Measurements from ENCODE around the gene MACROD2.

Gene MACROD2

GRCh38 chr20:14609328-14610221 lies 614.3 kb downstream of the MACROD2 start:
- DNase-seq: no peak

- DNase-seq: no peak
Observed at GRCh38 chr20:14611479-14611878, 616.2 kb downstream of the MACROD2 start.

- no peak for DNase-seq
Observed at GRCh38 chr20:14612391-14612790, 617.1 kb downstream of the MACROD2 start.

GRCh38 chr20:14616003-14616402 lies 620.7 kb downstream of the MACROD2 start:
- DNase-seq: no peak

GRCh38 chr20:14617123-14617522 lies 621.8 kb downstream of the MACROD2 start:
- DNase-seq: no peak

- no peak for DNase-seq
Observed at GRCh38 chr20:14619411-14619810, 624.1 kb downstream of the MACROD2 start.

- no peak for DNase-seq
Observed at GRCh38 chr20:14622796-14623195, 627.5 kb downstream of the MACROD2 start.

GRCh38 chr20:14631011-14631410 lies 635.7 kb downstream of the MACROD2 start:
- DNase-seq: no peak

GRCh38 chr20:14632906-14633305 lies 637.6 kb downstream of the MACROD2 start:
- no peak for DNase-seq

- DNase-seq: no peak
Observed at GRCh38 chr20:14633507-14633906, 638.2 kb downstream of the MACROD2 start.

GRCh38 chr20:14634665-14635064 lies 639.3 kb downstream of the MACROD2 start:
- DNase-seq: no peak

- no peak for DNase-seq
Observed at GRCh38 chr20:14637441-14637840, 642.1 kb downstream of the MACROD2 start.

GRCh38 chr20:14643146-14643545 lies 647.8 kb downstream of the MACROD2 start:
- no peak for DNase-seq

GRCh38 chr20:14643556-14643955 lies 648.2 kb downstream of the MACROD2 start:
- no peak for DNase-seq

GRCh38 chr20:14644306-14645097 lies 649.2 kb downstream of the MACROD2 start:
- DNase-seq: no peak

GRCh38 chr20:14647016-14647415 lies 651.7 kb downstream of the MACROD2 start:
- DNase-seq: no peak

GRCh38 chr20:14649662-14650061 lies 654.3 kb downstream of the MACROD2 start:
- no peak for DNase-seq

GRCh38 chr20:14657266-14658005 lies 662.1 kb downstream of the MACROD2 start:
- DNase-seq: no peak

GRCh38 chr20:14664101-14664500 lies 668.8 kb downstream of the MACROD2 start:
- no peak for DNase-seq

- DNase-seq: no peak
Observed at GRCh38 chr20:14666696-14667095, 671.4 kb downstream of the MACROD2 start.

GRCh38 chr20:14667226-14667625 lies 671.9 kb downstream of the MACROD2 start:
- DNase-seq: no peak

- no peak for DNase-seq
Observed at GRCh38 chr20:14672066-14672465, 676.8 kb downstream of the MACROD2 start.

GRCh38 chr20:14673164-14673563 lies 677.8 kb downstream of the MACROD2 start:
- DNase-seq: no peak

Measured in right forelimb (tissue), 1 donor.